SK-N-MC (cell line): ENCODE measurements around the gene LRRC74B.
"Not testable (repeated sequence)": the region's sequence is repeated elsewhere in the genome, so short reads cannot be mapped to it uniquely, and the experiment has no call there.

Experiments used
- DNase-seq: peaks from one replicate; pipeline ENCODE4 v3.0.0-alpha.2; 2011; ENCODE audit warnings: low read depth, low spot score
- H3K27ac ChIP-seq: fragments of 200-600 bp; sonication (generic); 2 replicates; pipeline ENCODE4 v1.5.1; 2016; ENCODE audit warnings: mixed run types
- H3K36me3 ChIP-seq: fragments of 200-600 bp; sonication (generic); 2 replicates; pipeline ENCODE4 v1.6.1; 2017; ENCODE audit warnings: antibody characterized with exemption, low read length, mixed read lengths; ENCODE audit not compliant: insufficient read depth
- H3K4me3 ChIP-seq: fragments of 200-600 bp; sonication (generic); 2 replicates; pipeline ENCODE4 v1.5.1; 2016
- H3K9ac ChIP-seq: fragments of 200-600 bp; sonication (generic); 2 replicates; pipeline ENCODE4 v1.8.0; 2017; ENCODE audit warnings: mixed run types, mixed read lengths; ENCODE audit not compliant: insufficient read length
- H3K9me3 ChIP-seq: fragments of 200-600 bp; sonication (generic); 2 replicates; pipeline ENCODE4 v1.6.1; 2017; ENCODE audit warnings: low read depth, mild to moderate bottlenecking, antibody characterized with exemption, low read length, moderate library complexity, mixed read lengths
- EZH2 ChIP-seq: fragments of 200-600 bp; sonication (generic); IDR thresholded peaks from one replicate; pipeline ENCODE4 v1.6.1; 2017; ENCODE audit warnings: antibody characterized with exemption
- FOXP2 ChIP-seq: optimal IDR thresholded peaks from 2 replicates; pipeline ENCODE3; 2011; ENCODE audit warnings: mild to moderate bottlenecking, moderate library complexity; ENCODE audit not compliant: insufficient read depth; ENCODE audit errors: extremely low read length, control extremely low read depth
- POLR2AphosphoS5 ChIP-seq: IDR thresholded peaks from 2 replicates; pipeline ENCODE4 v1.6.1; 2012; ENCODE audit warnings: mild to moderate bottlenecking, low read depth, low read length, borderline replicate concordance

LRRC74B gene

DNA sequence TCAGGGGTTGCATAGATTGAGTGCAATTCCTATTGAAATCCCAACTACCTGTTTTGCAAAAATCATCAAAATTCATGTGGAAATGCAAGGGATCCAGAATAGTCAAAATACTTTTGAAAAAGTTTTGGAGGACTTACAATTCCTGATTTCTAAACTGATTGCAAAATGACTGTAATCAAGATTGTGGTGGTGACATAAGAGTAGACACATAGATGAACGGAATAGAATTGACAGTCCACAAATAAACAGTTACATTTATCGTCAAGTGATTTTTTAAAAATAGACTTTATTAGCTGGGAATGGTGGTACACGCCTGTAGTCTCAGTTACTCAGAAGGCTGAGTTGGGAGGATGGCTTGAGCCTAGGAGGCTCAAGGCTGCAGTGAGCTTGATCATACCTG, 10.8 kb upstream of the LRRC74B start:
- Histone ChIP-seq H3K27ac (no peak overlapping the region), H3K9ac (no peak overlapping the region), H3K9me3 (no peaks in the 10 kb centered on the region), H3K36me3 (no peaks in the 10 kb centered on the region), H3K4me3 (no peak overlapping the region)
- no peak for TF ChIP-seq EZH2
- no peak for TF ChIP-seq POLR2AphosphoS5
- no peak for TF ChIP-seq FOXP2
- no peak for DNase-seq

DNA sequence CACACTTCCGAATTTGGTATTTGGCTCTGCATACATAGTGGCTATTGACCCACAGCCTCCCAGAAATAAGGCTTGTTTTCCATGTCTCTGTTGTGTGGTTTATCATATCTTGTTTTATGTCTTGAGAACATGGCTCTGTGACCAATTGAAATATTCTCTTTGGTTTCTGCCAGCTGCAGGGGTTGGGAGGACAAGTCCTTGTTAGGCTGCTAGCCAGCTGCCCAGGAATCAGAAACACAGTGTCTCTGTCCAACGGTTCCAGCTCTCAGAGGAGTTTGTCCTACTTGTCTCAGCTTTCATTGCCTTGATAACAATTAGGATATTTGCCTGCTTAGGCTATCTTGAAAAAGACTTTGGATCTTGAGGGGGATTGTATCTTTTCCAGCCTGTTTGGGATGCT, 7.3 kb upstream of the LRRC74B start:
- H3K9me3 ChIP-seq = no peaks in the 10 kb centered on the region
- DNase-seq = no peak
- no peak for TF ChIP-seq EZH2
- no peak overlapping the region for H3K4me3 ChIP-seq
- no peaks in the 10 kb centered on the region for H3K36me3 ChIP-seq
- no peak overlapping the region for H3K9ac ChIP-seq
- H3K27ac ChIP-seq = no peak overlapping the region

DNA sequence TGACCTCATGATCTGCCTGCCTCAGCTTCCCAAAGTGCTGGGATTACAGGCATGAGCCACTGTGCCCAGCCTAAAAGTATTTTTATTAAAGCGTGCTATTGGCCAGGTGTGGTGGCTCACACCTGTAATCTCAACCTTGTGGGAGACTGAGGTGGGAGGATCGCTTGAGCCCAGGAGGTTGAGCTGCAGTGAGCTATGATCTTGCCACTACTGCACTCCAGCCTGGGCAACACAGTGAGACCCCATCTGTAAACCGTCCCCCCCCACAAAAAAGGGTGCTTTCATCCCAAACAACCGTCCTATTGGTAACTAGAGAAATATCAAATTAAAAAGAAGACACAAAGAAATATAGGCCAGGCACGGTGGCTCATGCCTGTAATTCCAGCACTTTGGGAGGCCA, 6.6 kb upstream of the LRRC74B start:
- DNase-seq, H3K9ac ChIP-seq, H3K4me3 ChIP-seq, H3K27ac ChIP-seq, H3K36me3 ChIP-seq, H3K9me3 ChIP-seq: not testable (repeated sequence)

DNA sequence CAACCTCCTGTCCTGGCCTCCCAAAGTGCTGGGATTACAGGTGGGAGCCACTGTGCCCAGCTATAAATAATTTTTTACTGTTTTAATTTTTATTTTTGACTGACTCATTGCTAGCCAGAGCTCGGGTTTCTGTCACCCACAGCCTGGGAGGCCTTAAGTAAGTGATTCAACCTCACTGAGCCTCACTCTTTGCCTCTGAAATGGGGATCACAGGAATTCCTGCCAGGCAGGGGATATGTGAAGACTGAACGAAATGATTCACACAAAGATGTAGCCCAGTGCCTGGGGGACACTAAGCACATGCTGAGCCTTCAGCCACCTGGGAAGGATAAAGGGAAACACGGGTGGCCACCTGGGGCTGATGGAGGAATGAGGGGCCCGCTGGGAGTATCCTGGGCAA, 3.8 kb upstream of the LRRC74B start:
- Histone ChIP-seq H3K27ac (no peak overlapping the region), H3K9me3 (no peaks in the 10 kb centered on the region), H3K36me3 (no peaks in the 10 kb centered on the region), H3K9ac (no peak overlapping the region), H3K4me3 (no peak overlapping the region)
- no peak for DNase-seq
- TF ChIP-seq EZH2 = no peak
- no peak for TF ChIP-seq POLR2AphosphoS5
- TF ChIP-seq FOXP2 = no peak

DNA sequence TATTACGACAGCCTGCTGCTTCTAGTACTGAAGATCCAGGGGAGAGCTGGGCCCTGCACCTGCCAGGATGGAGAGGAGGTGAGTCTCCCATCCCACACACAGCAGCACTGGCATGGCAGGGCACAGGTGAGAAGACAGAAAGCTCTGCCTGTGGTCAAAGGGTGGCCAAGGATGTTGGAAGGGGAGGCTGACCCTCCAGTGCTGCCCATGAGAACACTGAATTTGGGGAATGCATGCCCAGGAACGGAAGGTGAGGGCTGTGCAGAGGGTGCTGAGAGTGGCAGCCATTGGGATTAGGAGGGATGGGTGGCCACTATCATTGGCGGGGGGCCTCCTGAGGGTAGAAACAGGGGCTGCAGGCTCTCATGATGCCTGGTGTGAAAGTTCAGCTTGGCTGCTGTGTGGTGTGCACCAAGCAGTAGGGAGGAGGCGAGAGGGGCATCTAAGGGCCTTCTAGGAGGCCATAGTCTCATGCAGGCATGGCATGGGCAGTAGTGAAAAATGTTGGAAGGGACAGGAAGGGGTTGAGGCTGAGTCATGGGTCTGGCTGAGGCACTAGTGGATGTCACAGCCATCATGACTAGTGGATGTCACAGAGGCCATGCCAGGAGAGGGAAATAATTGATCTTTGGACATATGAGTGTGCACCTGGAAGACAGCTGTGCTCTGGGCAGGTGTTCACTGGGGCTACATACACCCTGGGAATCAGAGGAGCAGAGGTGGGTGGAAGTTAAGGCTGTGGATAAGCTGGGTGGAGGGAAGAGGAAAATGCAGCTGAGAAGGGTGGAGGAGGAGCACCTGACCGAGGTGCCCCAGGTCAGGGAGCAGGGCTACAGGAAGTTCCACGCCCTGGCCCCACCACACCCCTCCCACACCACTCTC, 2.5 kb upstream of the LRRC74B start:
- H3K27ac ChIP-seq = no peak overlapping the region
- no peak for DNase-seq
- no peaks in the 10 kb centered on the region for H3K9me3 ChIP-seq
- no peak overlapping the region for H3K4me3 ChIP-seq
- TF ChIP-seq FOXP2 = no peak
- no peak for TF ChIP-seq POLR2AphosphoS5
- no peak overlapping the region for H3K9ac ChIP-seq
- no peaks in the 10 kb centered on the region for H3K36me3 ChIP-seq

DNA sequence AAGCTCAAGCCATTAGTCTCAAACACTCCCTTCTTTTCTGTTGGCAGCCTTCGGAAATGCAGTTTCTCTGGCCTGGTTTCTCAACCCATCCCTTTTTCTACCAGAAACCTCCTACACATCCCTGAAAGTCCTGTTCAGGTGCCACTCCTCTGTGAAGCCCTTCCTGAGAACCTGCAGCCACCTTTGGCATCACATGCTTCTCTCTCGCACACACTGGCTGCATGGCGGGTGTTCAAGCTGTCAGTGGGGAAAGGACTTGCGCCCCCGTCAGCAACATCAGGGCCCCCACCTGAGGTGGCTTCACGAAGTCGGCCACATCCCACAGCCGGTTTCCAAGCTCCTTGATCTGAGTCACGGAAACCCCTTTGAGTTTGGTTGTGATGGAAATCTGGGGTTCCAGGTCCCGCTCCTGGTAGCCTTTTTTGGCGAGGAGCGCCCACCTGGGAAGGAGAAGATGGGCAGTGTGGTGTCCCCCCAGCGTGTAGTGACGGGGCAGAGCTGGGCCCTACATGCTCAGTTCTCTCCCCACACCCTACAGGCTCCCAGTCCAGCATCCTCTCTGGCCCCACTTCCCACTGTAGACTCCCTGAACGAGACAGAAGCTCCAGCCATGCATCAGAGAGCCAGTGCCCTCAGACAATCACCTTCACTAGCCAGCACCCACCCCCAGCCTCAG, 1.7 kb upstream of the LRRC74B start:
- no peak overlapping the region for H3K4me3 ChIP-seq
- no peaks in the 10 kb centered on the region for H3K36me3 ChIP-seq
- DNase-seq = no peak
- TF ChIP-seq FOXP2 (no peak), EZH2 (no peak), POLR2AphosphoS5 (no peak)
- H3K9me3 ChIP-seq = no peaks in the 10 kb centered on the region
- no peak overlapping the region for H3K27ac ChIP-seq
- H3K9ac ChIP-seq = no peak overlapping the region

DNA sequence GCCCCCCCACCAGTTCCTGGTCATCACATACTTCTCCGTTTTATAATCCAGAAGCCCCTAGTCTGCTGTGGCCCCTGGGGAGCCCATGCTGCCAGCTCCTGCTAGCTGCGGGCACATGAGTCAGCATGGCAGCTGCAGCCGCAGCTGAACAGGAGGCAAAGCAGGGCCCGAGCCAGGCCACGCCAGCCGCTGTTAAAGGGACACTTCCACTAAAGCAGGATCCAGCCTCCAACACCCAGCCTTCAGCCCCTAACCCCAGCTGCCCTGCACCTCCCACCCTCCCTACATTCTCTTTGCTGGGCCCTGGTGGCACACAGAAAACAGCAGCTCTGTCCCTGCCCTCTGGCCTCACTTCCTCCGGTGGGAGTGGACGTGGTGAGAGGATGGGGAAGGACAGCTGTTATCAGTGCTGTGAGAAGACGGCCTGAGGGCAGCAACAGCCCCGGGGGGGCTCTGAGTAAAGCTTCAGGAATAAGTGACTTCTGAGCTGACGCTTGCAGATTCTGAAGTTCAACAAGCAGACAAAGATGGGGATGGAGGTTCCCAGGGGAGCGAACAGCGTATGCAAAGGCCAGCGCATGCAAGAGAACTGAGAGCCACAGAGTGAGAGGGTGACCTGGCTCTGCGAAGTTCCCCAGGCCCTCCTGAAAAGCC, 688 bp upstream of the LRRC74B start:
- no peaks in the 10 kb centered on the region for H3K36me3 ChIP-seq
- 0 out of 2 replicates have a peak overlapping the region, but pooled peaks have one; percentile 8 for H3K4me3 ChIP-seq
- TF ChIP-seq EZH2 (no peak), FOXP2 (no peak), POLR2AphosphoS5 (no peak)
- H3K9me3 ChIP-seq = no peaks in the 10 kb centered on the region
- no peak overlapping the region for H3K9ac ChIP-seq
- DNase-seq = no peak
- H3K27ac ChIP-seq = no peak overlapping the region

DNA sequence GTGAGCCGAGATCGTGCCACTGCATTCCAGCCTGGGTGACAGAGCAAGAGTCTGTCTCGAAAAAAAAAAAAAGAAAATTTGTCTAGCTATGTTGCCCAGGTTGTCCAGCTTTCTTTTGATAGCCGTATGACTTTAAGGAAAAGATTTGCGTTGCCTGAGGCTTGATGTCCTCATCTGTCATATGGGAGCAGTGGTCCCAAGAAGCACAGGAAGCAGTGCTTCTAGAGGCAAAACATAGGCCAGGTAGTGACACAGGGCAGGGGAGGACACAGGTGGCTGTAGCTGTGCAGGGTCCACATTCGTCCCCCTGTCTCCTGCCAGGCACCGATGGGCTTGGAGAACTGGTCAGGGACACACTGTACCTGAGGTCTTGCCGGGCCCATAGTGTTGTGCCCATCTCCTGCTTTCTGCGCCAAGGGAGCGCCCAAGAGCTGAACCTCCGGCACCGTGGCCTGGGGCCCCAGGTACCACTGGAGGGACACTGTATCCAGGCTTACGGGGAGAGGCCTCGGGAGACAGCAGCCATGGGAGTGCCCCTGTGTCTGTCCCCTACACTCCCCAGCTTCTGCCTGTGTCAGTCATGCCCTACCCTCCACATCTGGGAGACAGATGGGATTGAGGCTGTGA, 1.4 kb downstream of the LRRC74B start:
- no peak overlapping the region for H3K9ac ChIP-seq

More for the DNA sequence above, 1.4 kb downstream of the LRRC74B start:
- no peak for DNase-seq
- TF ChIP-seq POLR2AphosphoS5 = no peak
- no peak for TF ChIP-seq FOXP2
- no peak for TF ChIP-seq EZH2
- Histone ChIP-seq H3K9me3 (no peaks in the 10 kb centered on the region), H3K27ac (no peak overlapping the region), H3K4me3 (no peak overlapping the region), H3K36me3 (no peaks in the 10 kb centered on the region)
